Measurements from ENCODE around the gene FLCN. TPM values are rescaled to one million over a fixed set of nuclear protein-coding genes. Genes with fewer than 3 reads are reported as not detected.
"Not testable (repeated sequence)": the region's sequence is repeated elsewhere in the genome, so short reads cannot be mapped to it uniquely, and the experiment has no call there.

The FLCN gene
- 60.5 TPM for total RNA-seq
- polyA plus RNA-seq = 10 to 100 TPM in 1 of 4 donors, 1 to 10 TPM in 3; 6.6 to 10.9 (median 7.6) TPM

DNA sequence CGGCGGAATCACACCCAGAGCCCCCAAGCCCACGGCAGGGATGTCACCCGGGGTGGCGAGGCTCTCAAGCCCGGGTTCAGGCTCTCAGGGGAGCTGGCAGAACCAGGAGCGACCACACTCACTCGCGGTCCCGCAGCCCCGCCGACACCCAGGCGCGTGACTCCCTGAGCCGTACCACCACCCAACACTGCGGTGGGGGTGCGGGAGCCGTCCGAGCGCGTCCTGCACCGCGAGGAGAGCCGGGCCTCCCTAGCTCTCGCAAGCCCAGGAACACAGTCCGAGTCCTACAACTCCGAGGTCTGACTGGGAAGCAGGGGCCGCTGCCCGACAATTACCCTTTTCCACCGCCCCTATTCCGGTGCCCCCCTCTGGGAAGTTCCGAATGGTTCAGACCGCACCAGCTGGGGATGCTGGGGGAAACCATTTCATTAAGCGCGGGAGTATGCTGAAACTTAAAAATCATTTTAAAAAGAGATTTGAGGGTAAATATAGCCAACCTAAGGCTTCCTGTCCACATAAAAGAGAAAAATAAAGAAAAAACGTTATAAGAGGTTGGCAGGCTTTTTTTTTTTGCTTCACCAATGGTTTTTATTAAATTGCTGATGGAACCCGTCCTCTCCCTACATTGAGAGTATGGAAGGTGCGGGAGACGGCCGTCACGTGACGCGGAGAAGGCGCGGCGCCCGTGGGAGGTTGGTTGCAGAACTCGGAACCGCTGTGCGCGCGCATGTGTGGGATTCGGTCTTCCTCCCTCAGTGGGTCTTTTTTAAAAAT is at the start of gene FLCN:
Gene FLCN (minus strand): TSS at position 143 of the 774 bp plus-strand sequence. CDS start 9,031 bp downstream, outside the sequence.
- Mint-ChIP-seq H3K27ac (peak within 1 kb of the TSS; percentile 99 to 100 (median 99)), H3K4me3 (peak within 1 kb of the TSS; percentile 96 to 98 (median 98)), H3K4me1 (peaks cover 15 to 52% (median 29%) of the 10 kb centered on the region in 4 donors), H3K27me3 (peaks cover 6% of the 10 kb centered on the region), H3K36me3 (peaks cover 3% of the 10 kb centered on the region), H3K9me3 (no peaks in the 10 kb centered on the region)
- ATAC-seq (ENCODE audit: low read depth in 2 of 2) (peak; percentile 90 to 93), DNase-seq (peak; percentile 89 to 94 (median 93))
- H3K9me3 ChIP-seq (ENCODE audit: control insufficient read depth in 2 of 2, low read length in 2 of 2) = no peaks in the 10 kb centered on the region
- peaks cover 4% of the 10 kb centered on the region for H3K36me3 ChIP-seq (ENCODE audit: control insufficient read depth, insufficient read depth, low read length)
- peak within 1 kb of the TSS; percentile 91 for H3K27ac ChIP-seq (ENCODE audit: insufficient read depth, low read length, poor library complexity, severe bottlenecking)
- H3K27me3 ChIP-seq (ENCODE audit: control insufficient read depth, insufficient read depth, low read length) = no peaks in the 10 kb centered on the region
- H3K4me3 ChIP-seq (ENCODE audit: low read depth, low read length) = peak within 1 kb of the TSS; percentile 89
- peaks cover 19% of the 10 kb centered on the region for H3K4me1 ChIP-seq (ENCODE audit: control insufficient read depth, insufficient read depth, low read length, poor library complexity, severe bottlenecking)

- H3K27me3 ChIP-seq (ENCODE audit: control insufficient read depth, insufficient read depth, low read length) = no peaks in the 10 kb centered on the region
- H3K27me3 Mint-ChIP-seq = peaks cover 13% of the 10 kb centered on the region
- H3K9me3 Mint-ChIP-seq = no peaks in the 10 kb centered on the region
- peaks cover 5 to 16% (median 11%) of the 10 kb centered on the region in 4 donors for H3K4me1 Mint-ChIP-seq
- DNase-seq = no peak
- no peak overlapping the region for H3K4me3 ChIP-seq (ENCODE audit: low read depth, low read length)
- no peak overlapping the region for H3K27ac Mint-ChIP-seq
- H3K36me3 Mint-ChIP-seq = no peaks in the 10 kb centered on the region
- H3K27ac ChIP-seq (ENCODE audit: insufficient read depth, low read length, poor library complexity, severe bottlenecking) = no peak overlapping the region
- peak overlapping the region in 1 of 4 donors; percentile 25 for H3K4me3 Mint-ChIP-seq
- peaks cover 6% of the 10 kb centered on the region for H3K4me1 ChIP-seq (ENCODE audit: control insufficient read depth, insufficient read depth, low read length, poor library complexity, severe bottlenecking)
- no peak for ATAC-seq (ENCODE audit: low read depth in 2 of 2)
- H3K36me3 ChIP-seq (ENCODE audit: control insufficient read depth, insufficient read depth, low read length) = no peaks in the 10 kb centered on the region
- no peaks in the 10 kb centered on the region for H3K9me3 ChIP-seq (ENCODE audit: control insufficient read depth in 2 of 2, low read length in 2 of 2)
These were observed 49.0 kb upstream of the FLCN start for GRCh38 chr17:17285951-17286350.

DNA sequence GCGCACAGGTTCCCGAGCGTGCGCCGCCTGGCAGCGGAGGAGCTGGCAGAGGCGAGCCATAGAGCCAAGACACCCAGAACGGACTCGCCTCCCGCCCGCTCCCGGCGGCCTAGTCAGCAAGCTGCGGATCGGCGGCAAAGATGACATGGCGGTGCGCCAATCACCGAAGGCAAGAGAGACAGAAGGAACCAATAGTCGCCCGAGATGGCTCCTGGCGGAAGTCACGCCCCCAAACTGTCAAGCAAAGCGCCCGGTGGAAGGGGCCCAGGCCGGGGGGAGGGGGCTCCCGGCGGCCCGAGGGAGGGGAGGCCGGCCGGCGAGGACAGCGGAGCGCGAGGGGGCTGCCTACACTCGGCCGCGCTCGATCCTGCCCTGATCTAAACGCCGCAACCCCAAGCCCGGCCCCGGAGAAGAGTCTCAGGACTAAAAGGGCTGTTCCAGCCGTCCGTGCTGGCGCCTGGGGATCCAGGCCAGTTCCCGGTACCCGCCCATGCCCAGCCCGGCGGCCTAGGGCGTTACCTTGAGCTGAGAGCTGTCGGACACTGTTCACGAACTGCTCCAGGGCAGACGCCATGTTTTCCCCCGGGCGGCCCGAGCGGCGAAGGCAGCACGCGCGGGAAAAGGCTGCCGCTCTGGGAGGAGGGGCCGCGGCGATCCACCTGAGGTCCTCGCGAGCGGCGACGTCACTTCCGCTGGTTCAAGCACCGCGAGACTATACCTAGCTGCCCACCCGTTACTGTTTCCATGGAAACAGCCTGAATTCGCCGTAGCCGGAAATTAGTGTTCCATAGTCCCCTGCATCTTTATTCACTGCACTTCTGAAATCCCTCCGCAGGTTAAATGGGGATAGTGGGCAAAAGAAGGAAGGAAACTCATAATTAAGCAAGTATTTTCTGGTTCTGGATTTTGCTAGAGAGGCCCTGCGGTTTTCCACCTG is 43.9 kb upstream of the FLCN start, which contains the start of gene COPS3:
Gene COPS3 (minus strand): TSS at position 634 of the 937 bp plus-strand sequence. CDS start 60 bp downstream, at position 574.
- peaks cover 19% of the 10 kb centered on the region for H3K4me1 ChIP-seq (ENCODE audit: control insufficient read depth, insufficient read depth, low read length, poor library complexity, severe bottlenecking)
- DNase-seq = peak; percentile 96 to 98 (median 97)
- peaks cover 18 to 50% (median 35%) of the 10 kb centered on the region in 4 donors for H3K4me1 Mint-ChIP-seq
- H3K36me3 ChIP-seq (ENCODE audit: control insufficient read depth, insufficient read depth, low read length) = peaks cover 7% of the 10 kb centered on the region
- no peaks in the 10 kb centered on the region for H3K36me3 Mint-ChIP-seq
- no peaks in the 10 kb centered on the region for H3K9me3 ChIP-seq (ENCODE audit: control insufficient read depth in 2 of 2, low read length in 2 of 2)
- H3K27ac ChIP-seq (ENCODE audit: insufficient read depth, low read length, poor library complexity, severe bottlenecking) = peak within 1 kb of the TSS; percentile 98
- peaks cover 4% of the 10 kb centered on the region for H3K27me3 Mint-ChIP-seq
- peak within 1 kb of the TSS; percentile 80 to 98 (median 92) for H3K27ac Mint-ChIP-seq
- peak within 1 kb of the TSS; percentile 82 for H3K4me3 ChIP-seq (ENCODE audit: low read depth, low read length)
- H3K4me3 Mint-ChIP-seq = peak within 1 kb of the TSS; percentile 94 to 96 (median 95)
- H3K27me3 ChIP-seq (ENCODE audit: control insufficient read depth, insufficient read depth, low read length) = no peaks in the 10 kb centered on the region
- no peaks in the 10 kb centered on the region for H3K9me3 Mint-ChIP-seq
- peak; percentile 89 to 90 for ATAC-seq (ENCODE audit: low read depth in 2 of 2)

- H3K4me3 ChIP-seq (ENCODE audit: low read depth, low read length) = peak overlapping the region; percentile 67
- no peaks in the 10 kb centered on the region for H3K9me3 ChIP-seq (ENCODE audit: control insufficient read depth in 2 of 2, low read length in 2 of 2)
- ATAC-seq (ENCODE audit: low read depth in 2 of 2) = no peak
- peak overlapping the region; percentile 94 to 96 (median 95) for H3K4me3 Mint-ChIP-seq
- peaks cover 3% of the 10 kb centered on the region for H3K36me3 Mint-ChIP-seq
- H3K27ac Mint-ChIP-seq = peak overlapping the region in 1 of 3 donors; percentile 71
- DNase-seq = no peak
- peaks cover 4% of the 10 kb centered on the region for H3K27me3 Mint-ChIP-seq
- H3K4me1 ChIP-seq (ENCODE audit: control insufficient read depth, insufficient read depth, low read length, poor library complexity, severe bottlenecking) = peaks cover 19% of the 10 kb centered on the region
- no peaks in the 10 kb centered on the region for H3K27me3 ChIP-seq (ENCODE audit: control insufficient read depth, insufficient read depth, low read length)
- H3K9me3 Mint-ChIP-seq = no peaks in the 10 kb centered on the region
- H3K36me3 ChIP-seq (ENCODE audit: control insufficient read depth, insufficient read depth, low read length) = peaks cover 14% of the 10 kb centered on the region
- H3K27ac ChIP-seq (ENCODE audit: insufficient read depth, low read length, poor library complexity, severe bottlenecking) = peak overlapping the region; percentile 15
- H3K4me1 Mint-ChIP-seq = peaks cover 18 to 53% (median 39%) of the 10 kb centered on the region in 4 donors
These were observed 42.3 kb upstream of the FLCN start for GRCh38 chr17:17279316-17279715.

GRCh38 chr17:17277431-17277830 is 40.5 kb upstream of the FLCN start:
- H3K9me3 Mint-ChIP-seq; H3K27me3 ChIP-seq (ENCODE audit: control insufficient read depth, insufficient read depth, low read length); ATAC-seq (ENCODE audit: low read depth in 2 of 2); H3K27me3 Mint-ChIP-seq; DNase-seq; H3K9me3 ChIP-seq (ENCODE audit: control insufficient read depth in 2 of 2, low read length in 2 of 2); H3K27ac ChIP-seq (ENCODE audit: insufficient read depth, low read length, poor library complexity, severe bottlenecking); H3K4me3 ChIP-seq (ENCODE audit: low read depth, low read length): not testable (repeated sequence)
- peaks cover 18 to 56% (median 38%) of the 10 kb centered on the region in 4 donors for H3K4me1 Mint-ChIP-seq
- H3K4me1 ChIP-seq (ENCODE audit: control insufficient read depth, insufficient read depth, low read length, poor library complexity, severe bottlenecking) = peaks cover 19% of the 10 kb centered on the region
- peaks cover 32% of the 10 kb centered on the region for H3K36me3 ChIP-seq (ENCODE audit: control insufficient read depth, insufficient read depth, low read length)
- peaks cover 10% of the 10 kb centered on the region for H3K36me3 Mint-ChIP-seq
- H3K27ac Mint-ChIP-seq = peak overlapping the region; percentile 26 to 61 (median 38)
- peak overlapping the region in 2 of 4 donors; percentile 11 to 26 for H3K4me3 Mint-ChIP-seq

- H3K4me1 Mint-ChIP-seq = peaks cover 13 to 46% (median 26%) of the 10 kb centered on the region in 4 donors
- peak overlapping the region in 2 of 3 donors; percentile 37 to 67 for H3K27ac Mint-ChIP-seq
- no peaks in the 10 kb centered on the region for H3K9me3 Mint-ChIP-seq
- Histone ChIP-seq H3K27me3 (ENCODE audit: control insufficient read depth, insufficient read depth, low read length) (no peaks in the 10 kb centered on the region), H3K27ac (ENCODE audit: insufficient read depth, low read length, poor library complexity, severe bottlenecking) (no peak overlapping the region), H3K36me3 (ENCODE audit: control insufficient read depth, insufficient read depth, low read length) (peaks cover 39% of the 10 kb centered on the region), H3K4me1 (ENCODE audit: control insufficient read depth, insufficient read depth, low read length, poor library complexity, severe bottlenecking) (peaks cover 13% of the 10 kb centered on the region), H3K4me3 (ENCODE audit: low read depth, low read length) (no peak overlapping the region), H3K9me3 (ENCODE audit: control insufficient read depth in 2 of 2, low read length in 2 of 2) (no peaks in the 10 kb centered on the region)
- H3K27me3 Mint-ChIP-seq = no peaks in the 10 kb centered on the region
- ATAC-seq (ENCODE audit: low read depth in 2 of 2) (no peak), DNase-seq (no peak)
- peaks cover 10% of the 10 kb centered on the region for H3K36me3 Mint-ChIP-seq
- no peak overlapping the region for H3K4me3 Mint-ChIP-seq
These were observed 39.0 kb upstream of the FLCN start for GRCh38 chr17:17275971-17276370.

Measured in CD4-positive, CD25-positive, alpha-beta regulatory T cell (primary cell).